Endodermal cell (in vitro differentiated cells): ENCODE results near the gene RBFA. TPM values are rescaled to one million over a fixed set of nuclear protein-coding genes. Genes with fewer than 3 reads are reported as not detected.
"Not testable (repeated sequence)": the region's sequence is repeated elsewhere in the genome, so short reads cannot be mapped to it uniquely, and the experiment has no call there.

Source experiments
- DNase-seq: peaks from one replicate; pipeline ENCODE4 v3.0.0-alpha.2; 2017
- H3K27ac ChIP-seq: 2 replicates; pipeline ENCODE4 v1.5.1; 2013; ENCODE audit warnings: mild to moderate bottlenecking, low read depth, low read length, moderate library complexity
- H3K27me3 ChIP-seq: 2 replicates; pipeline ENCODE4 v1.6.1; 2013; ENCODE audit warnings: mild to moderate bottlenecking, low read length, moderate library complexity; ENCODE audit not compliant: insufficient read depth, control insufficient read depth, poor library complexity, severe bottlenecking
- H3K36me3 ChIP-seq: 2 replicates; pipeline ENCODE4 v1.7.0; 2013; ENCODE audit warnings: mild to moderate bottlenecking, low read length, moderate library complexity; ENCODE audit not compliant: control insufficient read depth, insufficient read depth
- H3K4me1 ChIP-seq: one replicate; pipeline ENCODE4 v1.7.0; 2013; ENCODE audit warnings: low read length; ENCODE audit not compliant: control insufficient read depth, insufficient read depth
- H3K4me3 ChIP-seq: 2 replicates; pipeline ENCODE4 v1.5.1; 2013; ENCODE audit warnings: mild to moderate bottlenecking, low read length, moderate library complexity
- H3K9ac ChIP-seq: 2 replicates; pipeline ENCODE4 v1.6.1; 2013; ENCODE audit warnings: mild to moderate bottlenecking, low read length, moderate library complexity; ENCODE audit not compliant: poor library complexity, severe bottlenecking; ENCODE audit errors: extremely low read depth
- H3K9me3 ChIP-seq: 2 replicates; pipeline ENCODE4 v1.6.1; 2013; ENCODE audit warnings: mild to moderate bottlenecking, low read length, moderate library complexity; ENCODE audit not compliant: control insufficient read depth
- H3K27ac Mint-ChIP-seq: 2 replicates; pipeline ENCODE4 v1.8.0; 2020; ENCODE audit warnings: mixed read lengths
- H3K27me3 Mint-ChIP-seq: 2 replicates; pipeline ENCODE4 v1.8.0; 2021; ENCODE audit warnings: mild to moderate bottlenecking, mixed read lengths; ENCODE audit not compliant: insufficient read depth
- H3K36me3 Mint-ChIP-seq: 2 replicates; pipeline ENCODE4 v1.8.0; 2020; ENCODE audit warnings: low read depth, mixed read lengths
- H3K4me1 Mint-ChIP-seq: 2 replicates; pipeline ENCODE4 v1.8.0; 2020; ENCODE audit warnings: mixed read lengths
- H3K4me3 Mint-ChIP-seq: 2 replicates; pipeline ENCODE4 v1.8.0; 2020; ENCODE audit warnings: mild to moderate bottlenecking, moderate library complexity, mixed read lengths
- H3K9me3 Mint-ChIP-seq: 2 replicates; pipeline ENCODE4 v1.8.0; 2020; ENCODE audit warnings: mild to moderate bottlenecking, mixed read lengths
- WGBS, 2 experiments: methylation state at CpG; one replicate each; pipeline versions ENCODE4 v1.1.5 to v1.1.7; 2013; ENCODE audit warnings: missing lambda C conversion rate in 2 of 2, mixed read lengths in 1 of 2; ENCODE audit not compliant: insufficient coverage in 1 of 2, insufficient read length in 1 of 2; 5-methylcytosine and 5-hydroxymethylcytosine counted together
- total RNA-seq, 2 donors: library from RNA; stranded (reverse); fragmentation: NEBNext Ultra II Directional in 1 of 2; extraction: Animal tissue kit (Norgen Biotek cat#: 25700) in 1 of 2; gene quantifications; 2 replicates in 1 of 2; 3 replicates in 1 of 2; pipeline ENCODE4 v1.2.1, GENCODE V29; 2021
- TF ChIP-seq, protein P1 (sequence below): fragments of 200-600 bp; sonication (generic); conservative IDR thresholded peaks from 2 replicates; pipeline ENCODE4 v1.5.0; 2021; ENCODE audit warnings: antibody characterized with exemption, mild to moderate bottlenecking

RBFA gene
- total RNA-seq, 2 donors from 2014 or later, result 16.6 to 27.6 TPM

DNA sequence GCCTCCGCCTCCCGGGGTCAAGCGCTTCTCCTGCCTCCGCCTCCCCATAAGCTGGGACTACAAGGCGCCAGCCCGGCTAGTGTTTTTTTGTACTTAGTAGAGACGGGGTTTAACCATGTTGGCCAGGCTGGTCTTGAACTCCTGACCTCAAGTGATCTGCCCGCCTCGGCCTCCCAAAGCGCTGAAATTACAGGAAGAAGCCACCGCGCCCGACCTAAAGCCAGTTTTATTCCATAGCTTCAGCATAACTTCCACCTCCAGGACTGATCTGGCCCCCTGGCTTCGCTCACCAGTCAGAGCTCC lies 45.1 kb upstream of the RBFA start:
- DNase-seq, result no peak
- Mint-ChIP-seq H3K27me3 (peaks cover 45% of the 10 kb centered on the region), H3K4me1 (peaks cover 17% of the 10 kb centered on the region), H3K9me3 (no peaks in the 10 kb centered on the region), H3K27ac (no peak overlapping the region), H3K4me3 (peak overlapping the region; percentile 68), H3K36me3 (peaks cover 19% of the 10 kb centered on the region)
- H3K9me3 ChIP-seq, result no peaks in the 10 kb centered on the region
- H3K36me3 ChIP-seq, result peaks cover 25% of the 10 kb centered on the region
- no peaks in the 10 kb centered on the region for H3K4me1 ChIP-seq
- peak overlapping the region; percentile 95 for H3K4me3 ChIP-seq
- 86 to 89% methylated on average over 10 to 14 of the region's 14 CpGs for WGBS, 2 experiments
- H3K27ac ChIP-seq, result no peak overlapping the region
- no peak overlapping the region for H3K9ac ChIP-seq
- TF ChIP-seq, protein P1, sequence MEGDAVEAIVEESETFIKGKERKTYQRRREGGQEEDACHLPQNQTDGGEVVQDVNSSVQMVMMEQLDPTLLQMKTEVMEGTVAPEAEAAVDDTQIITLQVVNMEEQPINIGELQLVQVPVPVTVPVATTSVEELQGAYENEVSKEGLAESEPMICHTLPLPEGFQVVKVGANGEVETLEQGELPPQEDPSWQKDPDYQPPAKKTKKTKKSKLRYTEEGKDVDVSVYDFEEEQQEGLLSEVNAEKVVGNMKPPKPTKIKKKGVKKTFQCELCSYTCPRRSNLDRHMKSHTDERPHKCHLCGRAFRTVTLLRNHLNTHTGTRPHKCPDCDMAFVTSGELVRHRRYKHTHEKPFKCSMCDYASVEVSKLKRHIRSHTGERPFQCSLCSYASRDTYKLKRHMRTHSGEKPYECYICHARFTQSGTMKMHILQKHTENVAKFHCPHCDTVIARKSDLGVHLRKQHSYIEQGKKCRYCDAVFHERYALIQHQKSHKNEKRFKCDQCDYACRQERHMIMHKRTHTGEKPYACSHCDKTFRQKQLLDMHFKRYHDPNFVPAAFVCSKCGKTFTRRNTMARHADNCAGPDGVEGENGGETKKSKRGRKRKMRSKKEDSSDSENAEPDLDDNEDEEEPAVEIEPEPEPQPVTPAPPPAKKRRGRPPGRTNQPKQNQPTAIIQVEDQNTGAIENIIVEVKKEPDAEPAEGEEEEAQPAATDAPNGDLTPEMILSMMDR, result no peak
- H3K27me3 ChIP-seq, result peaks cover 37% of the 10 kb centered on the region

DNA sequence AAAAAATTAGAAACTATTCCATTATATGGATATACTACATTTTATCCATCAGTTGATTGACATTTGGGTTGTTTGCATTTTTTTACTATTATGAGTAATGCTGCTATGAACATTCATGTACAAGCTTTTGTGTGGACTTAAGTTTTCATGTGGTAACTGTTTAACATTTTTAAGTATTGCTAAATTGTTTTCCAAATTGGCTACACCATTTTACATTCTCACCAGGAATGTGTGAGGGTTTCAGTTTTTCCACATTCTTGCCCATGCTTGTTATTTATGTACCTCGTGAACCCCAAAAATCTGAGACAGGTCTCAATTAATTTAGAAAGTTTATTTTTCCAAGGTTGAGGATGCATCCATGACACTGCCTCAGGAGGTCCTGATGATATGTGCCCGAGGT lies 42.7 kb upstream of the RBFA start:
- Histone ChIP-seq H3K27ac (no peak overlapping the region), H3K4me3 (no peak overlapping the region), H3K9me3 (peaks cover 10% of the 10 kb centered on the region), H3K4me1 (no peaks in the 10 kb centered on the region), H3K27me3 (peaks cover 48% of the 10 kb centered on the region), H3K9ac (no peak overlapping the region), H3K36me3 (peaks cover 2% of the 10 kb centered on the region)
- 87% methylated on average over 2 of the region's 2 CpGs; no CpG with 5 or more reads in 1 of the 2 experiments for WGBS, 2 experiments
- H3K4me1 Mint-ChIP-seq, result peaks cover 16% of the 10 kb centered on the region
- peaks cover 4% of the 10 kb centered on the region for H3K36me3 Mint-ChIP-seq
- H3K4me3 Mint-ChIP-seq, result no peak overlapping the region
- peaks cover 9% of the 10 kb centered on the region for H3K9me3 Mint-ChIP-seq
- TF ChIP-seq, protein P1, result no peak
- DNase-seq, result no peak
- H3K27ac Mint-ChIP-seq, result no peak overlapping the region
- peaks cover 66% of the 10 kb centered on the region for H3K27me3 Mint-ChIP-seq

DNA sequence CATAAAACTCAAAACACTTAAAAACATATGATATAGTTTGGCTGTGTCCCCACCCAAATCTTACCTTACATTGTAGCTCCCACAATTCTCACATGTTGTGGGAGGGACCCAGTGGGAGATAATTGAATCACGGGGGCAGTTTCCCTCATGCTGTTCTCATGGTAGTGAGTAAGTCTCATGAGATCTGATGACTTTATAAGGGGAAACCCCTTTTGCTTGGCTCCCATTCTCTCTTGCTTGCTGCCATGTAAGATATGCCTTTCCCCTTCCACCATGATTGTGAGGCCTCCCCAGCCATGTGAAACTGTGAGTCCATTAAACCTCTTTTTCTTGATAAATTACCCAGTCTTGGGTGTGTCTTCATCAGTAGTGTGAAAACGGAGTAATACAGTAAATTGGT lies 34.5 kb upstream of the RBFA start:
- not testable (repeated sequence) for H3K4me3 Mint-ChIP-seq, H3K27ac Mint-ChIP-seq, H3K4me1 Mint-ChIP-seq, H3K4me3 ChIP-seq, H3K36me3 Mint-ChIP-seq, H3K36me3 ChIP-seq, H3K27ac ChIP-seq, H3K9ac ChIP-seq, H3K4me1 ChIP-seq, DNase-seq
- H3K27me3 ChIP-seq, result peaks cover 23% of the 10 kb centered on the region
- peaks cover 31% of the 10 kb centered on the region for H3K9me3 ChIP-seq
- H3K27me3 Mint-ChIP-seq, result peaks cover 91% of the 10 kb centered on the region
- WGBS, 2 experiments, result 86 to 90% methylated on average over 2 of the region's 2 CpGs
- peaks cover 48% of the 10 kb centered on the region for H3K9me3 Mint-ChIP-seq

DNA sequence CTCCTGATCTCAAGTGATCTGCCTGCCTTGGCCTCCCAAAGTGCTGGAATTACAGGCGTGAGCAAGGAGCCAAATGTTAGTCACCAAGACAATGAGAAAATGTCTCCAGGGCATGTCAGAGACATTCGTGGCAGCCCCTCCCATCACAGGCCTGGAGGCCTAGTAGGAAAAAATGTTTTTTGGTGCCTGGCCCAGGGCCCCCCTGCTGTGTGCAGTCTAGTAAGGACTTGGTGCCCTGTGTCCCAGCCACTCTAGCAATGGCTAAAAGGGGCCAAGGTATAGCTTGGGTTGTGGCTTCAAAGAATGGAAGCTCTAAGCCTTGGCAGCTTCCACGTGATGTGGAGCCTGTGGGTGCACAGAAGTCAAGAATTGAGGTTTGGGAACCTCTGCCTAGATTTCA lies 33.4 kb upstream of the RBFA start:
- Histone ChIP-seq H3K27ac (no peak overlapping the region), H3K4me1 (no peaks in the 10 kb centered on the region), H3K27me3 (peaks cover 18% of the 10 kb centered on the region), H3K36me3 (no peaks in the 10 kb centered on the region), H3K9ac (no peak overlapping the region), H3K4me3 (no peak overlapping the region), H3K9me3 (peaks cover 23% of the 10 kb centered on the region)
- no peak overlapping the region for H3K27ac Mint-ChIP-seq
- no peaks in the 10 kb centered on the region for H3K4me1 Mint-ChIP-seq
- TF ChIP-seq, protein P1, result no peak
- peaks cover 85% of the 10 kb centered on the region for H3K27me3 Mint-ChIP-seq
- no peak for DNase-seq
- H3K4me3 Mint-ChIP-seq, result no peak overlapping the region
- H3K9me3 Mint-ChIP-seq, result peaks cover 48% of the 10 kb centered on the region
- 67 to 84% methylated on average over 2 to 3 of the region's 3 CpGs for WGBS, 2 experiments
- peaks cover 4% of the 10 kb centered on the region for H3K36me3 Mint-ChIP-seq
